ENCODE data around the gene CEP192. TPM values are rescaled to one million over a fixed set of nuclear protein-coding genes. Genes with fewer than 3 reads are reported as not detected.
"Not testable (repeated sequence)": the region's sequence is repeated elsewhere in the genome, so short reads cannot be mapped to it uniquely, and the experiment has no call there.

The CEP192 gene
- total RNA-seq, 1 donor from 2014 or later = 13.9 TPM

DNA sequence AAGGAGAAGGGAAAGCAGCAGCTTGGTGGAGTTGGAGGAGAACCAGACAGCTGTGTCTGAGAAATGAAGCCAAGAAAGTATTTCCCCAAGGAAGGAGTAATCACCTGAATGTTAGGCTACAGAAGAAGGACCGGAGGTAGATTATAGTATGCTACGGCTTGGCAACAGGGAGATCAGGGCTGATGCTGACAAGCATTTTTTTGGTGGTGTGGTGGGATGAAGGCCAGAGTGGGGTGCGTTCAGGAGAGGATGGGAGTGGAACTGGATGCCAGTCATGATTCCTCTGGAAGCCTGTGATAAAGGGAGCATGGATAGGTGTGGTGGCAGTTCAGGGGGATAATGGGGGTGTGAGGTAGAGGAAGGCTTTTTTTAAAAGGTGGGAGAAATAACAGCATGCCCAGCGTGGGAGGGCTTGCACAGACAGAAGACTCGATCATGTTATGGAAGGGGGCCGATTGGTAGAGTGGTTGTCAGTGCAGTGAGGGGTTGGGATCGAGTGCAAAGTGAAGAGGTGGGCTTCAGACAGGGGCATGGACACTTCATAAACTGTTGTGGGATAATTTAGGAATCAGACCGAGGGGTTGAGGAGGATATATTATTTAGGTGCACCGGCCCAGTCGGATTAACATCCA, 5.6 kb downstream of the CEP192 start:
- H3K9me3 Mint-ChIP-seq (ENCODE audit: unreplicated experiment) = no peaks in the 10 kb centered on the region
- peaks cover 93% of the 10 kb centered on the region for H3K79me2 ChIP-seq (ENCODE audit: insufficient read depth, low read length)
- FAIRE-seq = no peak
- TF ChIP-seq CTCF (IDR thresholded peaks at IDR 0.05; ENCODE audit: insufficient read depth, low read depth, low read length) = no peak
- TF ChIP-seq EZH2 (IDR thresholded peaks at IDR 0.05; ENCODE audit: insufficient read depth, low read length) = no peak
- no peaks in the 10 kb centered on the region for H3K9me3 ChIP-seq (ENCODE audit: insufficient read depth, low read depth, low read length)
- H3K27ac ChIP-seq (ENCODE audit: low read depth, low read length) = no peak overlapping the region
- H4K20me1 ChIP-seq (ENCODE audit: insufficient read depth, low read length) = peaks cover 47% of the 10 kb centered on the region
- peaks cover 7% of the 10 kb centered on the region for H3K4me1 ChIP-seq (ENCODE audit: insufficient read depth, low read length)
- no peak overlapping the region for H3K4me3 ChIP-seq (ENCODE audit: insufficient read depth, low read depth, low read length)
- DNase-seq (ENCODE audit: low read depth) = no peak
- H3K4me3 Mint-ChIP-seq (ENCODE audit: unreplicated experiment) = no peak overlapping the region
- H3K9ac ChIP-seq (ENCODE audit: low read length) = no peak overlapping the region
- H3K27me3 Mint-ChIP-seq (ENCODE audit: low read depth, unreplicated experiment) = no peaks in the 10 kb centered on the region
- H3K27ac Mint-ChIP-seq (ENCODE audit: unreplicated experiment) = no peak overlapping the region
- no peaks in the 10 kb centered on the region for H3K27me3 ChIP-seq (ENCODE audit: insufficient read depth, low read length)
- H3K36me3 ChIP-seq (ENCODE audit: insufficient read depth, low read length) = no peaks in the 10 kb centered on the region
- peaks cover 2% of the 10 kb centered on the region for H3K36me3 Mint-ChIP-seq (ENCODE audit: low read depth, unreplicated experiment)
- H2AFZ ChIP-seq (ENCODE audit: low read depth, low read length) = no peak overlapping the region
- peaks cover 10% of the 10 kb centered on the region for H3K4me1 Mint-ChIP-seq (ENCODE audit: low read depth, unreplicated experiment)
- H3K4me2 ChIP-seq (ENCODE audit: low read length) = no peak overlapping the region

- H3K36me3 Mint-ChIP-seq (ENCODE audit: low read depth, unreplicated experiment); DNase-seq (ENCODE audit: low read depth); H3K27me3 Mint-ChIP-seq (ENCODE audit: low read depth, unreplicated experiment); H3K9ac ChIP-seq (ENCODE audit: low read length); H3K27ac ChIP-seq (ENCODE audit: low read depth, low read length); H3K4me1 Mint-ChIP-seq (ENCODE audit: low read depth, unreplicated experiment); H2AFZ ChIP-seq (ENCODE audit: low read depth, low read length); FAIRE-seq; H3K4me3 Mint-ChIP-seq (ENCODE audit: unreplicated experiment); H3K4me1 ChIP-seq (ENCODE audit: insufficient read depth, low read length); H3K4me2 ChIP-seq (ENCODE audit: low read length); H3K27ac Mint-ChIP-seq (ENCODE audit: unreplicated experiment); H3K4me3 ChIP-seq (ENCODE audit: insufficient read depth, low read depth, low read length); H3K9me3 ChIP-seq (ENCODE audit: insufficient read depth, low read depth, low read length); H3K36me3 ChIP-seq (ENCODE audit: insufficient read depth, low read length); H3K27me3 ChIP-seq (ENCODE audit: insufficient read depth, low read length); H3K9me3 Mint-ChIP-seq (ENCODE audit: unreplicated experiment): not testable (repeated sequence)
- Histone ChIP-seq H3K79me2 (ENCODE audit: insufficient read depth, low read length) (peaks cover 90% of the 10 kb centered on the region), H4K20me1 (ENCODE audit: insufficient read depth, low read length) (peaks cover 47% of the 10 kb centered on the region)
Observed at GRCh38 chr18:12997330-12997729, 6.2 kb downstream of the CEP192 start.

GRCh38 chr18:12998332-12999060, 7.3 kb downstream of the CEP192 start:
- DNase-seq (ENCODE audit: low read depth) (no peak), FAIRE-seq (no peak)
- Histone ChIP-seq H2AFZ (ENCODE audit: low read depth, low read length) (no peak overlapping the region), H3K9me3 (ENCODE audit: insufficient read depth, low read depth, low read length) (no peaks in the 10 kb centered on the region), H3K4me3 (ENCODE audit: insufficient read depth, low read depth, low read length) (no peak overlapping the region), H3K36me3 (ENCODE audit: insufficient read depth, low read length) (no peaks in the 10 kb centered on the region), H3K27me3 (ENCODE audit: insufficient read depth, low read length) (no peaks in the 10 kb centered on the region), H3K4me2 (ENCODE audit: low read length) (no peak overlapping the region), H3K27ac (ENCODE audit: low read depth, low read length) (no peak overlapping the region), H3K9ac (ENCODE audit: low read length) (no peak overlapping the region), H3K79me2 (ENCODE audit: insufficient read depth, low read length) (peaks cover 82% of the 10 kb centered on the region), H4K20me1 (ENCODE audit: insufficient read depth, low read length) (peaks cover 41% of the 10 kb centered on the region), H3K4me1 (ENCODE audit: insufficient read depth, low read length) (no peaks in the 10 kb centered on the region)
- Mint-ChIP-seq H3K4me1 (ENCODE audit: low read depth, unreplicated experiment) (no peaks in the 10 kb centered on the region), H3K27ac (ENCODE audit: unreplicated experiment) (no peak overlapping the region), H3K9me3 (ENCODE audit: unreplicated experiment) (no peaks in the 10 kb centered on the region), H3K27me3 (ENCODE audit: low read depth, unreplicated experiment) (no peaks in the 10 kb centered on the region), H3K36me3 (ENCODE audit: low read depth, unreplicated experiment) (peaks cover 2% of the 10 kb centered on the region), H3K4me3 (ENCODE audit: unreplicated experiment) (no peak overlapping the region)
- TF ChIP-seq EZH2 (IDR thresholded peaks at IDR 0.05; ENCODE audit: insufficient read depth, low read length) = no peak
- no peak for TF ChIP-seq CTCF (IDR thresholded peaks at IDR 0.05; ENCODE audit: insufficient read depth, low read depth, low read length)
